ENCODE measurements around the gene NOS1AP.

NOS1AP gene

DNA sequence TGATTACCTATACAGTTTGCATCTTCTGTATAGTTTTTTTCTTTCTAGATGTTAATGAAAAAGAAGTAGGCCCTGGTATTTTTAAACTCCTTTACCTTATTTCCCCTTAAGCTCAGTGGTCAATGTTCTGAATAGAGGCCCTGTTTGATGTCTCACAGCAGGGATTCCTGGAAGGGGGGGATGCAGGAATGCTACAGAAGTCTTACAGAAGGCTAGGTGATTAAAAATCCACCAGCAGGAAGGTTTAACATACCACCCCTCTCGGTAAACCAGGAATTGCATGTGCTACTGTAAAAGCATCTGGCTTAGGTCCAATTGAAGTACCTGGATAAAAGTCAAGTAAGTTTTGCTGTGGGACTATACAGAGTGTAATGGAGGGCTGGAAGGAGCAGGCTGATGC is 78.3 kb downstream of the NOS1AP start:
- peaks cover 3 to 4% of the 10 kb centered on the region in 2 experiments for H3K4me1 ChIP-seq (ENCODE audit: control insufficient read depth in 1 of 2, insufficient read depth in 1 of 2, low read depth in 1 of 2, low read length in 1 of 2)
- TF ChIP-seq, protein P1, sequence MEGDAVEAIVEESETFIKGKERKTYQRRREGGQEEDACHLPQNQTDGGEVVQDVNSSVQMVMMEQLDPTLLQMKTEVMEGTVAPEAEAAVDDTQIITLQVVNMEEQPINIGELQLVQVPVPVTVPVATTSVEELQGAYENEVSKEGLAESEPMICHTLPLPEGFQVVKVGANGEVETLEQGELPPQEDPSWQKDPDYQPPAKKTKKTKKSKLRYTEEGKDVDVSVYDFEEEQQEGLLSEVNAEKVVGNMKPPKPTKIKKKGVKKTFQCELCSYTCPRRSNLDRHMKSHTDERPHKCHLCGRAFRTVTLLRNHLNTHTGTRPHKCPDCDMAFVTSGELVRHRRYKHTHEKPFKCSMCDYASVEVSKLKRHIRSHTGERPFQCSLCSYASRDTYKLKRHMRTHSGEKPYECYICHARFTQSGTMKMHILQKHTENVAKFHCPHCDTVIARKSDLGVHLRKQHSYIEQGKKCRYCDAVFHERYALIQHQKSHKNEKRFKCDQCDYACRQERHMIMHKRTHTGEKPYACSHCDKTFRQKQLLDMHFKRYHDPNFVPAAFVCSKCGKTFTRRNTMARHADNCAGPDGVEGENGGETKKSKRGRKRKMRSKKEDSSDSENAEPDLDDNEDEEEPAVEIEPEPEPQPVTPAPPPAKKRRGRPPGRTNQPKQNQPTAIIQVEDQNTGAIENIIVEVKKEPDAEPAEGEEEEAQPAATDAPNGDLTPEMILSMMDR (IDR thresholded peaks at IDR 0.05): no peak

GRCh38 chr1:162150112-162150511 is 80.6 kb downstream of the NOS1AP start:
- H3K4me3 ChIP-seq (ENCODE audit: low read depth in 1 of 2, low read length in 1 of 2): no peak overlapping the region
- H3K27ac ChIP-seq: no peak overlapping the region
- no peaks in the 10 kb centered on the region for H3K9me3 ChIP-seq
- TF ChIP-seq, protein P1 (IDR thresholded peaks at IDR 0.05): no peak
- peaks cover 3 to 4% of the 10 kb centered on the region in 2 experiments for H3K4me1 ChIP-seq (ENCODE audit: control insufficient read depth in 1 of 2, insufficient read depth in 1 of 2, low read depth in 1 of 2, low read length in 1 of 2)
- no peaks in the 10 kb centered on the region for H3K27me3 ChIP-seq
- no peaks in the 10 kb centered on the region for H3K36me3 ChIP-seq

More for the DNA sequence above, 78.3 kb downstream of the NOS1AP start:
- no peaks in the 10 kb centered on the region for H3K36me3 ChIP-seq
- no peaks in the 10 kb centered on the region for H3K9me3 ChIP-seq
- no peaks in the 10 kb centered on the region for H3K27me3 ChIP-seq
- H3K27ac ChIP-seq: no peak overlapping the region
- no peak overlapping the region for H3K4me3 ChIP-seq (ENCODE audit: low read depth in 1 of 2, low read length in 1 of 2)

- no peaks in the 10 kb centered on the region for H3K36me3 ChIP-seq
- H3K9me3 ChIP-seq: no peaks in the 10 kb centered on the region
- peaks cover 3 to 4% of the 10 kb centered on the region in 2 experiments for H3K4me1 ChIP-seq (ENCODE audit: control insufficient read depth in 1 of 2, insufficient read depth in 1 of 2, low read depth in 1 of 2, low read length in 1 of 2)
- H3K4me3 ChIP-seq (ENCODE audit: low read depth in 1 of 2, low read length in 1 of 2): no peak overlapping the region
- H3K27me3 ChIP-seq: no peaks in the 10 kb centered on the region
- H3K27ac ChIP-seq: no peak overlapping the region
- TF ChIP-seq, protein P1 (IDR thresholded peaks at IDR 0.05): no peak
These were observed 82.7 kb downstream of the NOS1AP start for GRCh38 chr1:162151900-162152829.

- TF ChIP-seq, protein P1 (IDR thresholded peaks at IDR 0.05): no peak
- no peaks in the 10 kb centered on the region for H3K9me3 ChIP-seq
- no peaks in the 10 kb centered on the region for H3K27me3 ChIP-seq
- H3K4me1 ChIP-seq (ENCODE audit: control insufficient read depth in 1 of 2, insufficient read depth in 1 of 2, low read depth in 1 of 2, low read length in 1 of 2): peaks cover 3 to 4% of the 10 kb centered on the region in 2 experiments
- H3K27ac ChIP-seq: no peak overlapping the region
- H3K4me3 ChIP-seq (ENCODE audit: low read depth in 1 of 2, low read length in 1 of 2): no peak overlapping the region
- no peaks in the 10 kb centered on the region for H3K36me3 ChIP-seq
These were observed 83.9 kb downstream of the NOS1AP start for GRCh38 chr1:162153374-162153773.

DNA sequence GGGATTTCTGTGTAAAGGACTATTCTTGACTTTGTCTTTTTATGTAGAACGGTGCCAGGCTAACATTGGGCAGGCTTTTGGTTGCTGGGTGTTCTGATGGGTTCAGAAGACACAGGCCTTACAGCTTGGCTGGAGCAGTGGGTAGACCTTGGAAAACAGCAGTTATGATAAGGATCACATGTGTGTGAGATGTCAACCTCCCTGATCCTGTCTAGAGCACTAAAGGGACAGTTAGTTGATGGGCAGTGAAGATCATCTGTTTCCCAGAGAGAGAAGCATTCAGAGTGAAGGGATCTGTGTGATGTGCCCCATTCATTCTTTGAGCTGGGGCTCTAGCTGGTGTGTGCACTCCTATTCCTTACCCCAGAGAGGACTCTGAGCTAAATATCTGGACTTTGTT is 88.0 kb downstream of the NOS1AP start:
- no peaks in the 10 kb centered on the region for H3K27me3 ChIP-seq
- peaks cover under 1 to 1% of the 10 kb centered on the region in 2 experiments for H3K4me1 ChIP-seq (ENCODE audit: control insufficient read depth in 1 of 2, insufficient read depth in 1 of 2, low read depth in 1 of 2, low read length in 1 of 2)
- no peaks in the 10 kb centered on the region for H3K36me3 ChIP-seq
- no peak overlapping the region for H3K4me3 ChIP-seq (ENCODE audit: low read depth in 1 of 2, low read length in 1 of 2)
- no peaks in the 10 kb centered on the region for H3K9me3 ChIP-seq
- TF ChIP-seq, protein P1 (IDR thresholded peaks at IDR 0.05): no peak
- H3K27ac ChIP-seq: no peak overlapping the region
